ENCODE results near the gene OGFR.
A peak's percentile ranks its signal among the peaks of the same experiment; 100 is the strongest.
"Not testable (repeated sequence)": the region's sequence is repeated elsewhere in the genome, so short reads cannot be mapped to it uniquely, and the experiment has no call there.

Gene OGFR

DNA sequence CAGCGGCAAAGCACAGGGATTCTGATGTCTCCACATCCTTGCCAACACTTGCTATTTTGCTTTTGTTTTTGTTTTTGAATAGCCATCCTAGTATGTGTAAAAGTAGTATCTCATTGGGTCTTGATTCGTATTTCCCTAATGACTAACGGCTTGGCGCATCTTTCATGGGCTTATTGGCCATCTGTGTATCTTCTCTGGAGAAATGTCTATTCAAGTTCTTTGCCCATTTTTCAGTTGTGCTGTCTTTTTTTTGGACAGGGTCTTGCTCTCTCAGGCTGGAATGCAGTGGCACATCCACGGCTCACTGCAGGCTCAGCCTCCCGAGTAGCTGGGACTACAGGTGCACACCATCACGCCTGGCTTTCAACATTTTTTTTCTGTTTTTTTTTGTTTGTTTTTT lies 39.5 kb downstream of the OGFR start:
- no peak for DNase-seq

DNA sequence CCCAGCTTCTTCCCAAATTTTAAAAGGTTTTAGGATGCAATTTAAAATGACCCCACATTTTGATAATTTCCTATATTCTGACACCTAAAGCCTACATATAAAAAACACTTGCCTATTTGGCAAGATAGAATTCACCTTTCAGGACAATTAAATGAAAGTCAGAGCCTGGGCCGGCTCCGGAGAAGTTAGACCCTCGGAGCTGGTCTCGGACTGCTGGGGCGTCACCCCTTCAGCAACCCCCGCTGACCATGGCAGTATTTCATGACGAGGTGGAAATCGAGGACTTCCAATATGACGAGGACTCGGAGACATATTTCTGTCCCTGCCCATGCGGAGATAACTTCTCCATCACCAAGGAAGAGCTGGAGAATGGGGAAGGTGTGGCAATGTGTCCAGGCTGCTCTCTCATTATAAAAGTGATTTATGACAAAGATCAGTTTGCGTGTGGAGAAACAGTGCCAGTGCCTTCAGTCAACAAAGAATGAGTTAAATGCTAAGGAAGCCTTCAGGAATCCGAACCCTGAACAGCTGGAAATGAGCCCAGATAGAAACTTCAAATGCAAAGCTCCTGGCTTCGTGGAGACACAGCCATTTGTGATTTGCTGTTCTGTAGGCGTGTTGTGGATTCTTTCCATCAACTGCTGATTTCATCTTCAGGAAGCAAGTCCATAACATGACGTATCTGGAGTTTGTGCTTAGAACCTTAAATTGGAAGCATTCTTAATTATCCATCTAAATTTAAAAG lies 41.0 kb downstream of the OGFR start:
- DNase-seq, result no peak

DNA sequence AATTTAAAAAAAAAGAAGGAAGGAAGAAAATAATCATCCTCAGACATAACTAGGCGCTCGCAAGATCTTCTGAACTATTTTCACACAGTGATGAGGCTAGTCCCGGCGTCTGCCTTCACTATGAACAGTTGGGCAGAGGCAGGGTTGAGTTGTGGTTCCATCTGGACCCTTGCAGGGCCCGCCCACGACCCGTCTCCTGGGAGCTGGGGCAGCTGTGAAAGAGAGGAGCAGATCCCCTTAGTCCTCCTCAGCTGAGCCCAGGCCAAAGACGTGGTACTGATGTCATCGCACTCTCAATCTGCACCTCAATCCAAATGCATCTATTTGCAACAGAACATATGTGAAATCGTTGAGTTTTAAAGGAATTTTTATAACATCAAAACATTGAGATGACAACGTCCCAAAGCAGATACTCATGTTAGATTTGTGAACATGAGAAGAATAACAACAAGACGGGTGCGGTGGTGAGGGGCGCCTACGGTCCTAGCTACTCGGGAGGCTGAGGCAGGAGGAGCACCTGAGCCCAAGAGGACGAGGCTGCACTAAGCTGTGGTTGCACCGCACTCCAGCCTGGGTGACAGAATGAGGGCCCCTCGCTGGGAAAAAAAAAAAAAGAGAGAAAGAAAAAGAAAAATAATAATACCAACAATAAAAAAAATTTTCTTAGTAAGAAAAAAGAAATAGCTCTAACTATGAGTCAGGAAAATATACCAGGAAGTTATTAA lies 41.7 kb downstream of the OGFR start:
- DNase-seq, result no peak

DNA sequence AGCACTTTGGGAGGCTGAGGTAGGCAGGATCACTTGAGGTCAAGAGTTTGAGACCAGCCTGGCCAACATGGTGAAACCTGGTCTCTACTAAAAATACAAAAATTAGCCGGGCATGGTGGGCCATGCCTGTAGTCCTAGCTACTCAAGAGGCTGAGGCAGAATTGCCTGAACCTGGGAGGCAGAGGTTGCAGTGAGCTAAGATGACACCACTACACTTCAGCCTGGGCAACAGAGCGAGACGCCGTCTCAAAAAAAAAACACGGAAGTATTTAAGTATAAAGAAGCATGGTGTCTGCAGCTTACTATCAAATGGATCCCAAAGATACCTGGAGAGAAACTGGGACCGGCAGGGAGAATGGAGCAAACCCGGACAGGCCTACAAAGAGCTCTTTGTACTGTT lies 44.3 kb downstream of the OGFR start:
- DNase-seq, result not testable (repeated sequence)

DNA sequence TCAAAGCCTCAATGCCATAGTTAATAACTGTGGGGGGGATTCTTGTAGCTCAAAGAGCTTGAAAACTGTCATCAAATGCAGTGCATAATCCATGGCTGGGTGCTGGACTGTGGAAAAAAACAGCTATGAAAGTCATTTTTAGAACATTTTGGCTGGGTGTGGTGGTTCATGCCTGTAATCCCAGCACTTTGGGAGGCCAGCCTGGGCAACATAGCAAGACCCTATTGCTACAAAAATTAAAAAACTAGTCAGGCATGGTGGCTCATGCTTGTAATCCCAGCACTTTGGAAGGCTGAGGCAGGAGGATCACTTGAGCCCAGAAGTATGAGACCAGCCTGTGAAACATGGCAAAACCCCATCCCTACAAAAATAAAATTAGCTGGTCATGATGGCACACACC lies 44.8 kb downstream of the OGFR start:
- no peak for DNase-seq

DNA sequence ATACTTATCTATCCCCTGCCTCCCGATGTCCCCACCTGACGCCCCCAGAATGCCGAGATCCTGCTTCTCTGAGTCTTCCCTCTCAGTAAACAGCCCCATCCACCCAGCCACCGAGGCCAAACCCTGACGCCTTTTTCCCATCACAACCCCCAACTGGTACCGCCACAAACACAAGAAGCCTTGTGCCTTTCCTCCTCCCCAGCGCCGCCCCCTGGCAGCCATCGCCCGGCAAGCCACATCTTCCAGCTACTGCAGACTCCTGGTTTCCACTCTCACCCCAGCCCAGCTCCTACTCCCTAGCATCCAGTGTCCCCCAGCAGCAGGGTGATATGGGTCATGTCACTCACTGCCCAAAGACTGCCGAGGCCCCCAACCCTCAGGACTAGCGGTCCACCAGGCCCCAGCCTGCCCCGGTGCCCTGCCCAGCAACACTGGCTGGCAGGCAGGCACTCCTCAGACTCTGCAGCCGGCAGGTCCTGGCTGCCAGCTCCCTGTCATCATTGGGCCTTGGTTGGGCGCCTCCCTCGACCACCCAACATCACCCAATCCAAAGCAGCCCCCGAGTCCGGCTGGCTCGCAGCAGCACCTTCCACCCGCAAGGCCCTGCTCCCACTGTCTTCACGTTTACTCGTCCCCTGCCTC lies 45.8 kb downstream of the OGFR start:
- no peak for DNase-seq

DNA sequence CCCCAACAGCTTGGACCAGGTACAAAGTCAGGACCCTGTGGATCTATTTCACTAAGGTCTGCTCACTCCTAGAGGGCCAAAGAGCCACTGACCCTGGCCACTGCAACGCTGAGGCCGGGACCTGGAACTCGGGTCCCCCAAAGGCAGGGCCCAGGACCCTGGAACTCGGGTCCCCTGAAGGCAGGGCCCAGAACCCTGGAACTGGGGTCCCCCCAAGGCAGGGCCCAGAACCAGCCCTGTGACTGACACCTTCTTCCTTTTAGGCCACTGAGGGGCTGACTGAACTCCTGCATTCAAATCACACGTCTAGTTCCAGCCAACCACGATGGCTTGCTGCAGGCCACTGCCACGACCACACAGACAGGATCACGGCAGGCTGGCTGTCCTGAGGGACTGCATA lies 47.6 kb downstream of the OGFR start:
- no peak for DNase-seq

DNA sequence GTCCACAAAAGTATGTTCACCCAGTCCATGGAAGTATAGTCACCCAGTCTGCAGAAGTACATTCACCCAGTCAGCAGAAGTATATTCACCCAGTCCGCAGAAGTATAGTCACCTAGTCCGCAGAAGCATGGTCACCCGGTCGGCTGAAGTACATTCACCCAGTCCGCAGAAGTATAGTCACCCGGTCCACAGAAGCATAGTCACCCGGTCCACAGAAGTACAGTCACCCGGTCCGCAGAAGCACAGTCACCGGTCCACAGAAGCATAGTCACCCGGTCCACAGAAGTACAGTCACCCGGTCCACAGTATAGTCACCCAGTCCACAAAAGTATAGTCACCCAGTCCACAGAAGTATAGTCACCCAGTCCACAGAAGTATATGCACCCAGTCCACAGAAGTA lies 48.2 kb downstream of the OGFR start:
- DNase-seq, result no peak

DNA sequence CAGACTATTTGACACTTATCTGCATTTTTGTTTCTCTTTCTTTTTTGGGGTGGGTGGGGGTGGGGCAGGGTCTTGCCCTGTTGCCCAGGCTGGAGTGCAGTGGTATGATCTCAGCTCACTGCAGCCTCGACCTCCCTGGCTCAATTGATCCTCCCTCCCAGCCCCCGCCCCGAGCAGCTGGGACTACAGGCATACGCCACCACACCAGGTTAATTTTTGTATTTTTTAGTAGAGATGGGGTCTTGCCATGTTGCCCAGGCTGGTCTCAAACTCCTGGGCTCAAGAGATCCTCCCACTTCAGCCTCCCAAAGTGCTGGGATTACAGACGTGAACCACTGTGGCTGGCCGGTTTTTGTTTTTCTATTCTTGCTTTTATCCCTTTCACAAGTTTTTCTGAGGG lies 48.7 kb downstream of the OGFR start:
- not testable (repeated sequence) for DNase-seq

DNA sequence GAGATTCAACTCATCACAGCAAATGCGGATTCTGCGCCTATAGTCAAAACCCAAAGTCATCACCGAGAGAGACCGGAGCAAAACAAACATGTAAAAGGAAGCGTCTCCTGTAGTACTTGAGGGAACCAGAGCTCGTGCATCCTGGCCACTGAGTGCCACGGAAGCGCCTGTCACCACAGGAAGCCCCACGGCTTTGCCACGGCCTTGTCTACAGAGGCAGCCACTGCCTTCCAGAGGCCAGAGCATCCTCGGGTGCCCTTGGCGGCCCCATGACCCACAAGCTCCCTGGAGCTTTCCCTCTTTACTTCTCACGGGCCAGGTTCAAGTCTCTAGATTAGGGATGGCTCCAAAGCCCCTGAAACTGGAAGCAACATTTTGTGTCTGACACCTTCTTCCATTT lies 49.5 kb downstream of the OGFR start:
- DNase-seq, result no peak

DNA sequence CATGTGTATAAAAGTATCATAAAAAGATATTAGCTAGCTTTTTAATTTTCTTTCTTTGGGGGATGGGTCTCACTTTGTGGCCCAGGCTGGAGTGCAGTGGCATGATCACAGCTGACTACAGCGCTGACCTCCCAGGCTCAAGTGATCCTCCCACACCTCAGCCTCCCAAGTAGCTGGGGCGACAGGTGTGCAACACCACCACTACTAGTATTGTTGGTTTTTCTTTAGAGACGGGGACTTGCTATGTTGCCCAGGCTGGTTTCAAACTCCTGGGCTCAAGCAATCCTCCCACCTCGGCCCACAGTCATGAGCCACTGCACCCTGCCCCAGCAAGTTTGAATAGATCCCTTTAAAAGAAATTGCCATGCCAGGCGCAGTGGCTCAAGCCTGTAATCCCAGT lies 50.5 kb downstream of the OGFR start:
- no peak for DNase-seq

DNA sequence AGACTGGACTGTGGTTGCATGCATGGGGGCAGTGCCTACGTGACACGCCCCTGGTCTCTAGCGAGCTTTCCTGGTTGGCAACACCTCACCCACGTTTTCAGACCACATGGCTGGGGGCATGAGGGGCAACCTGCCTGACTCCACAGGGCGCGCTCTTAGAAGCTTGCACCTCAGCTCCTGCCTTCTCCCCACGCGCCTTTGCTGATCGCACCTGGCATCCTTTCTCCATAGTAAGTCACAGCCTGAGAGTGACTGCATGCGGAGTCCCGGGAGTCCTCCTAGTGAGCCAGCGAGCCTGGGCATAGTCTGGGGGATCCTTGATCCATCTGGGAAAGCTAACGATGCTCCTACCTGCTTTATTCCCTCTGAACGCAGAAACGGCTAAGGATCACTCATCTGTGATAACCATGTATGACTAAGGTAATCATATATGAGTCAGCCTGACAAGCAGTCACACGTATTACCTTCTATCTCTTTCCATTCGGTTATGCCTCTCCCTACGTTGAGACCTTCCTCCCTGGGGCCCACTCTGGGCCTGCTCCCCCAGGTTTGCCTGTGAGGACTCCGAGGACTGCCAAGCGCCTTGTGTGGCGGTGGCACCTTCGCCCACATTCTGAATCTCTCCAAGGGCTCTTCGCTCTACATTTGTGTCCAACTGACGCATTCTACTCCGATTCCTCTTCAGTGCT lies 52.4 kb downstream of the OGFR start:
- no peak for DNase-seq

DNA sequence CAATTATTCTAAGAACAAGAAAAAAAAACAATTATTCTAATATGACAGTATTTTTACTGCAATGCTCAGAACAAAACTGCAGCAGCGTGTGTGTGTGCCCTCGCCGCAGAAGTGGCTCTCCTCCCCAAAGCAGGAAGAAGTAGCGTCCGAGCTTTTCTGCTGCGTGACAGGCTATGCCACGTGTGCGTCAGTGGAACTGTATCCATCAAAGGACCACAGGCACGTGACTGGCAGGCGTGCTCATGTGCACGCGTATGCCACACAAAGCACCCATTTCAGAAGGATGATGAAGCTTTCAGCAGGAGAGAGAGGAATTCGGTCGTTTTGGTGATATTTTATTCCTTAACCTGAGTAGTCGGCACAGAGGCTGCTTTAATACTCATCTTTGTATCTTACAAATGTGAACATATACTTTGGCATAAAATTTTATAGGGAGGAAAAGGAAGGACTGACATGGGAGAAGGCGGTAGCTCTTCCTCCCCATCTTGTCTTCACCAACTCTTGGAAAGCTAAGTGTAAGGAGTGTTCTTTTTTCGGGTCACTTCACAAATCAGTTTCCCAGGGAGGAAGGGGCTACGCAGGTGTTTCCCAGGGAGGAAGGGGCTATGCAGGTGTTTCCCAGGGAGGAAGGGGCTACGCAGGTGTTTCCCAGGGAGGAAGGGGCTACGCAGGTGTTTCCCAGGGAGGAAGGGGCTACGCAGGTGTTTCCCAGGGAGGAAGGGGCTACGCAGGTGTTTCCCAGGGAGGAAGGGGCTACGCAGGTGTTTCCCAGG lies 53.6 kb downstream of the OGFR start:
- DNase-seq, result no peak

DNA sequence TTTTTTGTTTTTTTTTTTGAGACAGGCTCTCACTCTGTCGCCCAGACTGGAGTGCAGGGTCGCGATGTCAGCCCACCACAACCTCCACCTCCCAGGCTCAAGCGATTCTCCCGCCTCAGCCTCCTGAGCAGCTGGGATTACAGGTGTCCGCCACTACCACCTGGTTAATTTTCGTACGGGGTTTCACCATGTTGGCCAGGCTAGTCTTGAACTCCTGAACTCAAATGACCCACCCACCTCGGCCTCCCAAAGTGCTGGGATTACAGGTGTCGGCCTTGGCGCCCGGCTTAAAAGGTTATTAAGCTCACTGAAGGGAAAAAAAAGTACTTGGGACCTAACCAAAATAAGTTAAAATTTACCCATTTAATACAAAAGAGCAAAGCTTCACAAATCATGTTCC lies 55.1 kb downstream of the OGFR start:
- DNase-seq, result no peak

DNA sequence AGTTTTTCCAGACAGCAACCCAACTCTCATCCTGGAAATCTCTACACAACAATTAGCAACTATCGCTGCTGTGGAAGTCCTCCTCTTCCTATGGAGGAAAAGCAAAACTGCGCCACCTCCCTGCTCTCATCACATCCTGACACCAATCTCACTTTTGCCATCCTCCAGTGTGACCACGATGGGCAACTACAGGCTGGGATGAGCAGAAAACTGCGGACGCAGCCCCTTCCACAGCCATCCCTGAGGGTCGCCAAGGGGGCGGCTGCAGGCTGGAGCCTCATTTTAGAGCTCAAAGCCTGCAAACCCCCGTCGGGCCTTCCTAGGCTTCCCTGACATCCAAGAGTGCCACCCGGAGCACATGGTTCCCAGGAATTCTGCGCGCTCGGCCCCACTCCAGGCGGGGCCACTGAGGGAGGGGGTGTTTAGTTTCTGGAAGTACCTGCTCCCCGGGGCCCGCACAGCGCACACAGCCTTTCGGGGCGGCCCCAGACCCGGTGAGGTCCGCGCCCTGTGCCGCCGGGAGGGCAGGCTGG lies 55.8 kb downstream of the OGFR start:
- DNase-seq, result peak; percentile 10

DNA sequence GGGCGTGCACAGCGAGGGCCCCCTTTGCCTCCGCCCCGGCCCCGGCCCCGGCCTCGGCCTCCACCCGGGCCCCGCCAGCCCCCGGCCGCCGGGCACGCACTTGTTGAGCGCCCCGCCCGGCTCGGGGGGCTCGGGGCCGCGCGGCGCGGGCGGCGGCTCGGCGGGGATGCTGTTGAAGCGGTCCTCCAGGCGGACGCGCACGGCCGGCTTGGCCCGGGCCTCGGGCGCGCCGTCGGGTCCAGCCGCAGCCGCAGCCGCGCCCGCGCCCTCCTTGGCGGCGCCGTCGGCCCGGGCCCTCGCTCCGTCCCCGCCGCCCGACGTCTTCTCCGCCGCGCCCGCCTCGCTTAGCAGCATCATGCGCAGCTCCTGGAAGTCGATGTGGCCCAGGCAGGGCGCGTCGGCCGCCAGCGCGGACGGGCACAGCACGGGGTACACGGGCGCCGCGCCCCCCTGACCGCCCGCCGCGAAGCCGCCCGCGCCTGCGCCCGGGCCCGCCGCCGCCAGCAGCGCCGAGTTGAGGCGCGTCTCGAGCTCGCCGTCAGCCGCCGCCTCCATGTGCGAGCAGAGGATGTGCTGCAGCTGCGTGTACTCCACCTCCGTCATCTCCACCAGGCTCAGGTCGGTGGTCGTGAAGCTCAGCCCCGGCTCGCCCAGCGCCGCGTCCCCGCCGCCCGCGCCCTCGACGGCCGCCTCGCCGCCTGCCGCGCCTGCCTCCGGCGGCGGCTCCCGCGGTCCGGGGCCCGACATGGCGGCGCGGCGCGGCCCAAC lies 56.5 kb downstream of the OGFR start:
- no peak for DNase-seq

DNA sequence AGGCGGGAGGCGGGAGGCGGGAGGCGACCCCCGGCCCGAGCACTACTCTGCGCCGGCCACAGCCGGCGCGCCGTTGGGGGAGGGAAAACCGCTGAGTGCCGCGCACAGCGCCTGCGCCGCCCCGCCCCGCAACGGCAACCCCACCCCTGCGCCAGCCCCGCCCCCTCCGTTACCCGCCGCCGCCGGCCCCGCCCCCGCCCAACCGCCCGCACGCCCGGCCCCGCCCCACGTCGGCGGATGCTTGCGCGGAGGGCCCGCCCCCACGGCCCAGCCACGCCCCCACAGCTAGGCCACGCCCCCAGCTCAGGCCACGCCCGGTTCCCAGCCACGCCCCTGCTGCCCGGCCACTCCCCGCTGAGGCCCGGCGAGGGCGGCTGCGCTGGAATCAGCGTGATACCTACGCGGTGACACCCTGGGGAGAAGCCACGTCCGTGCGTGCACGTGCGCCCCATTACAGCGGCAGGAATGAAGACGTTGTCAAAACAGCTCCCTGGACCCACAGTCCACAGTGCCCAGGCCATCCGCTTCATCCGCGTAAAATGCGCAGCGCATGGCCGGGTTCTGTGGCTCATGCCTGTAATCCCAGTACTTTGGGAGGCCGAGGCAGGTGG lies 57.2 kb downstream of the OGFR start, which contains the start of gene TCFL5:
TCFL5 (minus strand) TSS at position 97 of the 611 bp plus-strand sequence. CDS start 152 bp downstream, outside the sequence.
- peak; percentile 79 for DNase-seq

Measured in NCI-H1092 treated with DMSO at 0.1 percent for 48 hours (cell line).